Suprapubic skin (tissue), 4 donors: Measurements from ENCODE around the gene HSD3B1. TPM values are rescaled to one million over a fixed set of nuclear protein-coding genes. Genes with fewer than 3 reads are reported as not detected.
"Not testable (repeated sequence)": the region's sequence is repeated elsewhere in the genome, so short reads cannot be mapped to it uniquely, and the experiment has no call there.

ENCODE experiments used
- DNase-seq, 2 donors: peaks; one replicate each; pipeline ENCODE4 v3.0.0-alpha.2; 2019; ENCODE audit warnings: low spot score in 2 of 2
- H3K27ac ChIP-seq: fragments of 200-600 bp; sonication (generic); one replicate; pipeline ENCODE4 v1.5.1; 2019
- H3K27me3 ChIP-seq: fragments of 200-600 bp; sonication (generic); one replicate; pipeline ENCODE4 v1.5.1; 2019
- H3K36me3 ChIP-seq: fragments of 200-600 bp; sonication (generic); one replicate; pipeline ENCODE4 v1.5.1; 2019
- H3K4me1 ChIP-seq: fragments of 200-600 bp; sonication (generic); one replicate; pipeline ENCODE4 v1.5.1; 2019
- H3K4me3 ChIP-seq: fragments of 200-600 bp; sonication (generic); one replicate; pipeline ENCODE4 v1.5.1; 2019; ENCODE audit warnings: mild to moderate bottlenecking
- H3K9me3 ChIP-seq: fragments of 200-600 bp; sonication (generic); one replicate; pipeline ENCODE4 v1.5.1; 2019
- CTCF ChIP-seq, 2 donors: fragments of 200-600 bp in 1 of 2; fragments of 450-650 bp in 1 of 2; sonication (generic) in 1 of 2; IDR thresholded peaks; one replicate each; pipeline ENCODE4 v1.5.1; 2016 to 2019; ENCODE audit warnings: antibody characterized with exemption in 2 of 2, mild to moderate bottlenecking in 1 of 2, moderate library complexity in 1 of 2
- EP300 ChIP-seq: sonication (generic); formaldehyde crosslinking; IDR thresholded peaks from one replicate; pipeline ENCODE4 v1.6.1; 2017; ENCODE audit warnings: antibody characterized with exemption
- POLR2A ChIP-seq, 2 donors: fragments of 450-650 bp; IDR thresholded peaks; one replicate each; pipeline ENCODE4 v1.6.1; 2017; ENCODE audit warnings: antibody characterized with exemption in 2 of 2, mild to moderate bottlenecking in 2 of 2, moderate library complexity in 2 of 2
- POLR2AphosphoS5 ChIP-seq, 3 donors: sonication (generic); formaldehyde crosslinking; IDR thresholded peaks; one replicate each; pipeline ENCODE4 v1.6.1; 2017; ENCODE audit warnings: antibody characterized with exemption in 3 of 3
- WGBS: methylation state at CpG from one replicate; pipeline ENCODE4 v1.1.5; 2018; 5-methylcytosine and 5-hydroxymethylcytosine counted together
- total RNA-seq, 4 donors: library from RNA; depleted of rRNA; stranded (reverse); fragments of >200 nt; gene quantifications; one replicate each; pipeline ENCODE4 v1.1.0, GENCODE V29; 2016

The HSD3B1 gene
- total RNA-seq, 4 donors from 2014 or later, result 2.9 to 20.1 (median 5.6) TPM

- no peaks in the 10 kb centered on the region for H3K36me3 ChIP-seq
- H3K4me1 ChIP-seq, result peaks cover 7% of the 10 kb centered on the region
- no peaks in the 10 kb centered on the region for H3K9me3 ChIP-seq
- WGBS, result 88% methylated on average over 5 of the region's 5 CpGs
- TF ChIP-seq CTCF (IDR thresholded peaks at IDR 0.05) (no peak), EP300 (no peak), POLR2AphosphoS5 (IDR thresholded peaks at IDR 0.05) (no peak), POLR2A (IDR thresholded peaks at IDR 0.05) (no peak)
- no peak overlapping the region for H3K4me3 ChIP-seq
- no peaks in the 10 kb centered on the region for H3K27me3 ChIP-seq
- peak overlapping the region; percentile 64 for H3K27ac ChIP-seq
- DNase-seq, result no peak
These were observed 8.2 kb downstream of the HSD3B1 start for GRCh38 chr1:119515221-119515620.

GRCh38 chr1:119516247-119516646, 9.2 kb downstream of the HSD3B1 start:
- H3K4me3 ChIP-seq, result no peak overlapping the region
- H3K4me1 ChIP-seq, result peaks cover 7% of the 10 kb centered on the region
- no peak for DNase-seq
- TF ChIP-seq POLR2AphosphoS5 (IDR thresholded peaks at IDR 0.05) (no peak), EP300 (no peak), POLR2A (IDR thresholded peaks at IDR 0.05) (no peak), CTCF (IDR thresholded peaks at IDR 0.05) (no peak)
- H3K9me3 ChIP-seq, result no peaks in the 10 kb centered on the region
- H3K36me3 ChIP-seq, result no peaks in the 10 kb centered on the region
- H3K27me3 ChIP-seq, result no peaks in the 10 kb centered on the region
- no peak overlapping the region for H3K27ac ChIP-seq

GRCh38 chr1:119516680-119517079, 9.7 kb downstream of the HSD3B1 start:
- Histone ChIP-seq H3K27ac (no peak overlapping the region), H3K4me1 (peaks cover 7% of the 10 kb centered on the region), H3K36me3 (no peaks in the 10 kb centered on the region), H3K4me3 (no peak overlapping the region), H3K9me3 (no peaks in the 10 kb centered on the region), H3K27me3 (no peaks in the 10 kb centered on the region)
- no peak for DNase-seq
- TF ChIP-seq CTCF (IDR thresholded peaks at IDR 0.05) (peak in 1 of 2 donors; percentile 39), POLR2AphosphoS5 (IDR thresholded peaks at IDR 0.05) (no peak)
- 86% methylated on average over 5 of the region's 5 CpGs for WGBS

GRCh38 chr1:119517667-119518066, 10.7 kb downstream of the HSD3B1 start:
- H3K4me3 ChIP-seq, H3K27ac ChIP-seq, H3K36me3 ChIP-seq, DNase-seq, H3K9me3 ChIP-seq, H3K4me1 ChIP-seq, H3K27me3 ChIP-seq: not testable (repeated sequence)

- no peaks in the 10 kb centered on the region for H3K27me3 ChIP-seq
- no peaks in the 10 kb centered on the region for H3K4me1 ChIP-seq
- WGBS, result 75% methylated on average over 2 of the region's 2 CpGs
- H3K9me3 ChIP-seq, result no peaks in the 10 kb centered on the region
- no peak for DNase-seq
- no peaks in the 10 kb centered on the region for H3K36me3 ChIP-seq
- TF ChIP-seq POLR2A (IDR thresholded peaks at IDR 0.05) (no peak), POLR2AphosphoS5 (IDR thresholded peaks at IDR 0.05) (no peak), CTCF (IDR thresholded peaks at IDR 0.05) (no peak), EP300 (no peak)
- no peak overlapping the region for H3K4me3 ChIP-seq
- H3K27ac ChIP-seq, result no peak overlapping the region
These were observed 24.8 kb downstream of the HSD3B1 start for GRCh38 chr1:119531606-119532323.
